Measurements from ENCODE around the gene ZNF346. TPM values are rescaled to one million over a fixed set of nuclear protein-coding genes. Genes with fewer than 3 reads are reported as not detected.
A peak's percentile ranks its signal among the peaks of the same experiment; 100 is the strongest.

The ZNF346 gene
- total and polyA plus RNA-seq, 2 of the 13 experiments (the other 11 are each of a cell fraction or from before 2014, with no cell fraction given), result 8.6 to 19.4 TPM

GRCh38 chr5:177097016-177097985, 74.8 kb downstream of the ZNF346 start (continued):
- TF ChIP-seq, protein P1, sequence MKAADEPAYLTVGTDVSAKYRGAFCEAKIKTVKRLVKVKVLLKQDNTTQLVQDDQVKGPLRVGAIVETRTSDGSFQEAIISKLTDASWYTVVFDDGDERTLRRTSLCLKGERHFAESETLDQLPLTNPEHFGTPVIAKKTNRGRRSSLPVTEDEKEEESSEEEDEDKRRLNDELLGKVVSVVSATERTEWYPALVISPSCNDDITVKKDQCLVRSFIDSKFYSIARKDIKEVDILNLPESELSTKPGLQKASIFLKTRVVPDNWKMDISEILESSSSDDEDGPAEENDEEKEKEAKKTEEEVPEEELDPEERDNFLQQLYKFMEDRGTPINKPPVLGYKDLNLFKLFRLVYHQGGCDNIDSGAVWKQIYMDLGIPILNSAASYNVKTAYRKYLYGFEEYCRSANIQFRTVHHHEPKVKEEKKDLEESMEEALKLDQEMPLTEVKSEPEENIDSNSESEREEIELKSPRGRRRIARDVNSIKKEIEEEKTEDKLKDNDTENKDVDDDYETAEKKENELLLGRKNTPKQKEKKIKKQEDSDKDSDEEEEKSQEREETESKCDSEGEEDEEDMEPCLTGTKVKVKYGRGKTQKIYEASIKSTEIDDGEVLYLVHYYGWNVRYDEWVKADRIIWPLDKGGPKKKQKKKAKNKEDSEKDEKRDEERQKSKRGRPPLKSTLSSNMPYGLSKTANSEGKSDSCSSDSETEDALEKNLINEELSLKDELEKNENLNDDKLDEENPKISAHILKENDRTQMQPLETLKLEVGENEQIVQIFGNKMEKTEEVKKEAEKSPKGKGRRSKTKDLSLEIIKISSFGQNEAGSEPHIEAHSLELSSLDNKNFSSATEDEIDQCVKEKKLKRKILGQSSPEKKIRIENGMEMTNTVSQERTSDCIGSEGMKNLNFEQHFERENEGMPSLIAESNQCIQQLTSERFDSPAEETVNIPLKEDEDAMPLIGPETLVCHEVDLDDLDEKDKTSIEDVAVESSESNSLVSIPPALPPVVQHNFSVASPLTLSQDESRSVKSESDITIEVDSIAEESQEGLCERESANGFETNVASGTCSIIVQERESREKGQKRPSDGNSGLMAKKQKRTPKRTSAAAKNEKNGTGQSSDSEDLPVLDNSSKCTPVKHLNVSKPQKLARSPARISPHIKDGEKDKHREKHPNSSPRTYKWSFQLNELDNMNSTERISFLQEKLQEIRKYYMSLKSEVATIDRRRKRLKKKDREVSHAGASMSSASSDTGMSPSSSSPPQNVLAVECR (CRISPR knock-in tag; IDR thresholded peaks at IDR 0.05; ENCODE audit: borderline replicate concordance), result peak; percentile 26; the same call in 1 of the 2 replicates
- TF ChIP-seq, protein P2, sequence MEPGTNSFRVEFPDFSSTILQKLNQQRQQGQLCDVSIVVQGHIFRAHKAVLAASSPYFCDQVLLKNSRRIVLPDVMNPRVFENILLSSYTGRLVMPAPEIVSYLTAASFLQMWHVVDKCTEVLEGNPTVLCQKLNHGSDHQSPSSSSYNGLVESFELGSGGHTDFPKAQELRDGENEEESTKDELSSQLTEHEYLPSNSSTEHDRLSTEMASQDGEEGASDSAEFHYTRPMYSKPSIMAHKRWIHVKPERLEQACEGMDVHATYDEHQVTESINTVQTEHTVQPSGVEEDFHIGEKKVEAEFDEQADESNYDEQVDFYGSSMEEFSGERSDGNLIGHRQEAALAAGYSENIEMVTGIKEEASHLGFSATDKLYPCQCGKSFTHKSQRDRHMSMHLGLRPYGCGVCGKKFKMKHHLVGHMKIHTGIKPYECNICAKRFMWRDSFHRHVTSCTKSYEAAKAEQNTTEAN (CRISPR knock-in tag; conservative IDR thresholded peaks at IDR 0.05), result no peak
- TF ChIP-seq RELA (CRISPR knock-in tag; IDR thresholded peaks at IDR 0.05) (no peak), TCF12 (IDR thresholded peaks at IDR 0.05) (no peak), TCF12 (CRISPR knock-in tag; IDR thresholded peaks at IDR 0.05) (no peak), ZNF782 (CRISPR knock-in tag; IDR thresholded peaks at IDR 0.05; ENCODE audit: borderline replicate concordance) (0 out of 2 replicates have a peak, but pooled peaks have one; percentile 36), ZNF7 (CRISPR knock-in tag; IDR thresholded peaks at IDR 0.05) (no peak), MAF1 (CRISPR knock-in tag; IDR thresholded peaks at IDR 0.05; ENCODE audit: borderline replicate concordance) (no peak), MIER3 (CRISPR knock-in tag; IDR thresholded peaks at IDR 0.05; ENCODE audit: borderline replicate concordance) (no peak), KAT7 (CRISPR knock-in tag; IDR thresholded peaks at IDR 0.05; ENCODE audit: borderline replicate concordance) (no peak), ZNF354B (CRISPR knock-in tag; IDR thresholded peaks at IDR 0.05) (no peak), SALL2 (CRISPR knock-in tag; IDR thresholded peaks at IDR 0.05) (no peak), ZNF446 (CRISPR knock-in tag; IDR thresholded peaks at IDR 0.05) (no peak), SP4 (CRISPR knock-in tag; IDR thresholded peaks at IDR 0.05) (no peak), NCOA1 (CRISPR knock-in tag; IDR thresholded peaks at IDR 0.05) (no peak), FOSL2 (CRISPR knock-in tag; IDR thresholded peaks at IDR 0.05) (peak; percentile 15), HOXD1 (CRISPR knock-in tag; IDR thresholded peaks at IDR 0.05) (no peak), ZNF577 (CRISPR knock-in tag; IDR thresholded peaks at IDR 0.05; ENCODE audit: borderline replicate concordance, low read depth) (no peak), ETV5 (CRISPR knock-in tag; IDR thresholded peaks at IDR 0.05; ENCODE audit: borderline replicate concordance) (no peak), JUND (CRISPR knock-in tag; IDR thresholded peaks at IDR 0.05) (peak; percentile 15; the same call in 1 of the 2 replicates), ZSCAN29 (CRISPR knock-in tag; conservative IDR thresholded peaks at IDR 0.05) (no peak), SRF (IDR thresholded peaks at IDR 0.05; ENCODE audit: low read depth, low read length) (no peak), ISX (CRISPR knock-in tag; conservative IDR thresholded peaks at IDR 0.05) (no peak), ZNF772 (CRISPR knock-in tag; IDR thresholded peaks at IDR 0.05) (no peak), SIN3A (IDR thresholded peaks at IDR 0.05; ENCODE audit: borderline replicate concordance, low read depth, low read length) (no peak), ZMYM4 (CRISPR knock-in tag; IDR thresholded peaks at IDR 0.05) (no peak)
